ENCODE measurements around the gene TMEM200B. TPM values are rescaled to one million over a fixed set of nuclear protein-coding genes. Genes with fewer than 3 reads are reported as not detected.
"Not testable (repeated sequence)": the region's sequence is repeated elsewhere in the genome, so short reads cannot be mapped to it uniquely, and the experiment has no call there.

TMEM200B gene
- total RNA-seq, 2 donors from 2014 or later: 2.6 TPM; not detected in 1

- no peak for ATAC-seq
- WGBS, 2 donors: 72 to 86% methylated on average over 2 of the region's 2 CpGs
- H3K27ac ChIP-seq: no peak overlapping the region
- peaks cover 8% of the 10 kb centered on the region for H3K4me1 ChIP-seq
- no peaks in the 10 kb centered on the region for H3K9me3 ChIP-seq
- TF ChIP-seq POLR2A (IDR thresholded peaks at IDR 0.05) (no peak), CTCF (IDR thresholded peaks at IDR 0.05) (no peak)
- DNase-seq: no peak
- peaks cover 0 to 7% of the 10 kb centered on the region in 2 donors for H3K27me3 ChIP-seq
- intact Hi-C loops (cut with DNase I): no loop called here
- peaks cover 0 to 5% of the 10 kb centered on the region in 2 donors for H3K36me3 ChIP-seq (replicated peaks in 1 of 2; ENCODE audit: insufficient read depth in 1 of 2, low read depth in 2 of 2)
- no peak overlapping the region for H3K4me3 ChIP-seq
These were observed 6.3 kb downstream of the TMEM200B start for GRCh38 chr1:29117381-29117780.

GRCh38 chr1:29114654-29115053 is 9.0 kb downstream of the TMEM200B start:
- intact Hi-C loops (cut with DNase I): no loop called here

GRCh38 chr1:29113413-29114117 is 10.1 kb downstream of the TMEM200B start:
- Histone ChIP-seq H3K9me3 (no peaks in the 10 kb centered on the region), H3K4me3 (no peak overlapping the region), H3K27ac (no peak overlapping the region), H3K4me1 (no peaks in the 10 kb centered on the region), H3K36me3 (replicated peaks in 1 of 2; ENCODE audit: insufficient read depth in 1 of 2, low read depth in 2 of 2) (peaks cover 0 to 5% of the 10 kb centered on the region in 2 donors), H3K27me3 (no peaks in the 10 kb centered on the region)
- TF ChIP-seq CTCF (IDR thresholded peaks at IDR 0.05) (no peak), POLR2A (IDR thresholded peaks at IDR 0.05) (no peak)
- intact Hi-C loops (cut with DNase I): no loop called here
- DNase-seq (no peak), ATAC-seq (no peak)
- 70 to 75% methylated on average over 5 to 6 of the region's 6 CpGs for WGBS, 2 donors

More at GRCh38 chr1:29114654-29115053, 9.0 kb downstream of the TMEM200B start:
- 83 to 87% methylated on average over 1 of the region's 1 CpG for WGBS, 2 donors
- no peak for ATAC-seq
- TF ChIP-seq POLR2A (IDR thresholded peaks at IDR 0.05): no peak
- TF ChIP-seq CTCF (IDR thresholded peaks at IDR 0.05): no peak
- no peak for DNase-seq
- H3K27ac ChIP-seq: no peak overlapping the region
- no peak overlapping the region for H3K4me3 ChIP-seq
- no peaks in the 10 kb centered on the region for H3K9me3 ChIP-seq
- H3K27me3 ChIP-seq: no peaks in the 10 kb centered on the region
- H3K4me1 ChIP-seq: no peaks in the 10 kb centered on the region
- peaks cover 0 to 5% of the 10 kb centered on the region in 2 donors for H3K36me3 ChIP-seq (replicated peaks in 1 of 2; ENCODE audit: insufficient read depth in 1 of 2, low read depth in 2 of 2)

GRCh38 chr1:29112705-29113412 is 10.8 kb downstream of the TMEM200B start:
- intact Hi-C loops (cut with DNase I): no loop called here
- TF ChIP-seq CTCF (IDR thresholded peaks at IDR 0.05) (no peak), POLR2A (IDR thresholded peaks at IDR 0.05) (no peak)
- no peaks in the 10 kb centered on the region for H3K9me3 ChIP-seq
- H3K27me3 ChIP-seq: no peaks in the 10 kb centered on the region
- H3K4me3 ChIP-seq: no peak overlapping the region
- H3K27ac ChIP-seq: no peak overlapping the region
- ATAC-seq (no peak), DNase-seq (no peak)
- WGBS, 2 donors: 82 to 91% methylated on average over 7 of the region's 7 CpGs
- H3K4me1 ChIP-seq: no peaks in the 10 kb centered on the region
- peaks cover 0 to 5% of the 10 kb centered on the region in 2 donors for H3K36me3 ChIP-seq (replicated peaks in 1 of 2; ENCODE audit: insufficient read depth in 1 of 2, low read depth in 2 of 2)

GRCh38 chr1:29108041-29108440 is 15.7 kb downstream of the TMEM200B start:
- WGBS, 2 donors: 93 to 96% methylated on average over 6 of the region's 6 CpGs
- not testable (repeated sequence) for H3K27ac ChIP-seq

More at GRCh38 chr1:29108041-29108440, 15.7 kb downstream of the TMEM200B start:
- H3K27me3 ChIP-seq; intact Hi-C loops (cut with DNase I); ATAC-seq; H3K4me1 ChIP-seq; DNase-seq; H3K36me3 ChIP-seq (replicated peaks in 1 of 2; ENCODE audit: insufficient read depth in 1 of 2, low read depth in 2 of 2); H3K4me3 ChIP-seq; H3K9me3 ChIP-seq: not testable (repeated sequence)
